Neural progenitor cell (in vitro differentiated cells): ENCODE results near the gene TMEM232. TPM values are rescaled to one million over a fixed set of nuclear protein-coding genes. Genes with fewer than 3 reads are reported as not detected.
"Not testable (repeated sequence)": the region's sequence is repeated elsewhere in the genome, so short reads cannot be mapped to it uniquely, and the experiment has no call there.

Experiments used
- DNase-seq: peaks from one replicate; pipeline ENCODE4 v3.0.0-alpha.2; 2016; ENCODE audit warnings: low spot score
- H2AFZ ChIP-seq: fragments of 200-600 bp; sonication (generic); replicated peaks from 2 replicates; pipeline ENCODE4 v1.6.1; 2016; ENCODE audit warnings: antibody characterized with exemption
- H3F3A ChIP-seq: fragments of 200-600 bp; sonication (generic); 2 replicates; pipeline ENCODE4 v1.6.1; 2016; ENCODE audit warnings: antibody characterized with exemption, low read depth
- H3K27ac ChIP-seq: fragments of 200-600 bp; sonication (generic); 2 replicates; pipeline ENCODE4 v1.5.1; 2016; ENCODE audit warnings: mild to moderate bottlenecking
- H3K27me3 ChIP-seq: fragments of 200-600 bp; sonication (generic); 2 replicates; pipeline ENCODE4 v1.6.1; 2016; ENCODE audit warnings: mild to moderate bottlenecking, moderate library complexity
- H3K36me3 ChIP-seq: fragments of 200-600 bp; sonication (generic); 2 replicates; pipeline ENCODE4 v1.5.1; 2016
- H3K4me1 ChIP-seq: fragments of 200-600 bp; sonication (generic); 2 replicates; pipeline ENCODE4 v1.6.1; 2016; ENCODE audit warnings: mixed run types
- H3K4me2 ChIP-seq: fragments of 200-600 bp; sonication (generic); 2 replicates; pipeline ENCODE4 v1.6.1; 2016
- H3K4me3 ChIP-seq: fragments of 200-600 bp; sonication (generic); 2 replicates; pipeline ENCODE4 v1.5.1; 2016
- H3K79me2 ChIP-seq: fragments of 200-600 bp; sonication (generic); 2 replicates; pipeline ENCODE4 v1.6.1; 2016; ENCODE audit warnings: low read depth
- H3K9ac ChIP-seq: fragments of 200-600 bp; sonication (generic); 2 replicates; pipeline ENCODE4 v1.6.1; 2016
- H3K9me3 ChIP-seq: fragments of 200-600 bp; sonication (generic); 2 replicates; pipeline ENCODE4 v1.5.1; 2016; ENCODE audit warnings: low read depth
- H4K20me1 ChIP-seq: fragments of 200-600 bp; sonication (generic); 2 replicates; pipeline ENCODE4 v1.6.1; 2016; ENCODE audit warnings: low read depth
- H3K27ac Mint-ChIP-seq: 3 replicates; pipeline ENCODE4 v1.8.0; 2021; ENCODE audit warnings: mixed read lengths
- H3K27me3 Mint-ChIP-seq: 2 replicates; pipeline ENCODE4 v1.8.0; 2022; ENCODE audit warnings: low read depth, mild to moderate bottlenecking, inconsistent platforms, moderate library complexity, mixed read lengths; ENCODE audit not compliant: insufficient read depth
- H3K36me3 Mint-ChIP-seq: 3 replicates; pipeline ENCODE4 v1.8.0; 2021; ENCODE audit warnings: mixed read lengths
- H3K4me1 Mint-ChIP-seq: 3 replicates; pipeline ENCODE4 v1.8.0; 2021; ENCODE audit warnings: mixed read lengths
- H3K4me3 Mint-ChIP-seq: 3 replicates; pipeline ENCODE4 v1.8.0; 2021; ENCODE audit warnings: mild to moderate bottlenecking, moderate library complexity, mixed read lengths
- H3K9me3 Mint-ChIP-seq: 3 replicates; pipeline ENCODE4 v1.8.0; 2020; ENCODE audit warnings: mixed read lengths
- CTCF ChIP-seq: fragments of 200-600 bp; sonication (generic); IDR thresholded peaks from 2 replicates; pipeline ENCODE4 v1.5.1; 2017; ENCODE audit warnings: antibody characterized with exemption, mild to moderate bottlenecking
- EZH2 ChIP-seq: fragments of 200-600 bp; sonication (generic); IDR thresholded peaks from 2 replicates; pipeline ENCODE4 v1.6.1; 2017; ENCODE audit warnings: antibody characterized with exemption, mild to moderate bottlenecking, moderate library complexity
- EZH2phosphoT487 ChIP-seq: fragments of 200-600 bp; sonication (generic); IDR thresholded peaks from 2 replicates; pipeline ENCODE4 v1.6.1; 2017; ENCODE audit warnings: antibody characterized with exemption
- total RNA-seq: library from RNA; depleted of rRNA; stranded (reverse); fragments of >200 nt; gene quantifications from 2 replicates; pipeline ENCODE4 v1.2.3, GENCODE V29; 2015; ENCODE audit warnings: low replicate concordance

TMEM232 gene
- total RNA-seq, 1 donor from 2014 or later = 5.2 TPM

DNA sequence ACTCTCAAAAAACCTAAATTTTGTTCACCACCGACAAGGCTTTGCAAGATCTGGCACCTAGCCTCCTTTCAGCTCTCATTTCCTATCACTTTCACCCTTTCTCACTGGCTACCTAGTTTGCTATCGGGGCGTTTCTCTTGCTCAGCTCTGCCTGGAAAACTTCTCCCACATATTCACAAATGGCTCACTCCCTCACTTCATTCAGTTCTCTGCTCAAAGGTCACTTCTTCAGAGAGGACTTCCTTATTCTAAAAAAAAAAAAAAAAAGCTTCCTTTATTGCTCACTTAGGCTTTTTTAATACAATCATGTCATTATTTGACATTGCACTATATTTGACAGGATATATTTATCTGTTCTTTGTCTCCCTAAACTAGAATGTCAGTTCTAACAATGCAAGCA, 10.3 kb upstream of the TMEM232 start:
- Histone ChIP-seq H3K27me3 (peaks cover 29% of the 10 kb centered on the region), H3K36me3 (no peaks in the 10 kb centered on the region), H3K4me2 (no peak overlapping the region), H3K9ac (no peak overlapping the region), H3K4me3 (no peak overlapping the region), H2AFZ (no peak overlapping the region), H3K4me1 (peaks cover 4% of the 10 kb centered on the region), H3K79me2 (peaks cover 12% of the 10 kb centered on the region), H3F3A (peaks cover 9% of the 10 kb centered on the region), H3K27ac (no peak overlapping the region), H4K20me1 (no peaks in the 10 kb centered on the region), H3K9me3 (no peaks in the 10 kb centered on the region)
- Mint-ChIP-seq H3K4me3 (no peak overlapping the region), H3K36me3 (peaks cover 4% of the 10 kb centered on the region), H3K9me3 (peaks cover 2% of the 10 kb centered on the region), H3K27me3 (peaks cover 4% of the 10 kb centered on the region), H3K4me1 (peaks cover 14% of the 10 kb centered on the region), H3K27ac (no peak overlapping the region)
- no peak for TF ChIP-seq EZH2
- no peak for TF ChIP-seq EZH2phosphoT487
- no peak for DNase-seq

DNA sequence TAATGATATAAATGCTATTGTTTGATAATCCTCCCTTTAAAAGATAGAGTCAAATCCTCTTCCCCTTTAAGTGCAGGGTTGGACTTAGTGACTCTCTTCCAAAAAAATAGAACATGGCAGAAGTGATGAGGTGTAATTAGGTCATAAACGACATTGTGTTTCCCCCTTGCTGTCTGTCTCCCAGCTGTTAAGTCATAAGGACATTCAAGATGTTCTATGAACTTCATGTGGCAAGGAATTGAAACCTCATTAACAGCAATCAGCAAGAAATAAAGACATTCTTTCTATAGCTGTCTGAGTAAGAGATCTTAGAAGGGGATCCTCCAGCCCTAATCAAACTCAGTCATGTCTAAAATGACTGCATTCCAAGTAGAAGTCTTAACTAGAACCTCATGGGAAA, 9.1 kb upstream of the TMEM232 start:
- Histone ChIP-seq H3K79me2 (peaks cover 12% of the 10 kb centered on the region), H3F3A (peaks cover 9% of the 10 kb centered on the region), H3K27ac (no peak overlapping the region), H3K9me3 (no peaks in the 10 kb centered on the region), H2AFZ (no peak overlapping the region), H3K4me2 (no peak overlapping the region), H3K4me3 (no peak overlapping the region), H4K20me1 (no peaks in the 10 kb centered on the region), H3K36me3 (no peaks in the 10 kb centered on the region), H3K9ac (no peak overlapping the region), H3K27me3 (peaks cover 29% of the 10 kb centered on the region), H3K4me1 (peaks cover 4% of the 10 kb centered on the region)
- Mint-ChIP-seq H3K27ac (no peak overlapping the region), H3K36me3 (peaks cover 5% of the 10 kb centered on the region), H3K4me1 (peaks cover 14% of the 10 kb centered on the region), H3K9me3 (peaks cover 2% of the 10 kb centered on the region), H3K27me3 (peaks cover 3% of the 10 kb centered on the region), H3K4me3 (no peak overlapping the region)
- no peak for DNase-seq
- no peak for TF ChIP-seq CTCF

DNA sequence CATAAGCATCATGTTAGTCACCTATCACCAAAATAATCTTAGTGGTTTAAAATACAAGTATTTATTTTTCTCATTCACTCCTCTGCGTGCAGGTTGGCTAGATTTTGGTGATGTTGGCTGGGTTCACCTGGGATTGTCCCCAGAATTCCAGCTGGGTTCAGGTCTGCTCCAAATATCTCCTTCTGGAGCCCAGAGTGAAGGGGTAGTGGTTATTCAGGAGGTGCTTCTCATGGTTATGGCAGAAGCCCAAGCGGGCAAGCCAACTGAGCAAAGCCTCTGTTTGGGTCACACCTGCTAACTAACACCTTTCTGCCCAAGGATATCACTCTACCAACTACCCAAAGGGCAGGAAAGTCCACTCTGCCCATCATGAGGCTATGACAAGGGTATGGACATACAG, 7.6 kb upstream of the TMEM232 start:
- H3K9me3 ChIP-seq = no peaks in the 10 kb centered on the region
- DNase-seq = no peak
- Mint-ChIP-seq H3K4me1 (peaks cover 6% of the 10 kb centered on the region), H3K9me3 (peaks cover 2% of the 10 kb centered on the region), H3K4me3 (no peak overlapping the region), H3K36me3 (peaks cover 5% of the 10 kb centered on the region), H3K27me3 (no peaks in the 10 kb centered on the region), H3K27ac (no peak overlapping the region)
- no peak overlapping the region for H3K9ac ChIP-seq
- TF ChIP-seq EZH2phosphoT487 (no peak), CTCF (no peak), EZH2 (no peak)
- H3K36me3 ChIP-seq = no peaks in the 10 kb centered on the region
- peaks cover 3% of the 10 kb centered on the region for H3F3A ChIP-seq
- H3K4me1 ChIP-seq = no peaks in the 10 kb centered on the region
- H4K20me1 ChIP-seq = no peaks in the 10 kb centered on the region
- H3K27me3 ChIP-seq = peaks cover 29% of the 10 kb centered on the region
- H3K4me2 ChIP-seq = no peak overlapping the region
- no peak overlapping the region for H3K4me3 ChIP-seq
- H3K79me2 ChIP-seq = no peaks in the 10 kb centered on the region
- no peak overlapping the region for H2AFZ ChIP-seq
- no peak overlapping the region for H3K27ac ChIP-seq

- H3K27ac Mint-ChIP-seq, H3K4me1 Mint-ChIP-seq, H3K4me2 ChIP-seq, H3K9me3 ChIP-seq, H2AFZ ChIP-seq, DNase-seq, H3K4me3 Mint-ChIP-seq, H4K20me1 ChIP-seq, H3K36me3 ChIP-seq, H3K4me1 ChIP-seq, H3K36me3 Mint-ChIP-seq, H3F3A ChIP-seq, H3K9me3 Mint-ChIP-seq, H3K27ac ChIP-seq, H3K9ac ChIP-seq, H3K4me3 ChIP-seq, H3K79me2 ChIP-seq, H3K27me3 Mint-ChIP-seq: not testable (repeated sequence)
- H3K27me3 ChIP-seq = peaks cover 16% of the 10 kb centered on the region
These were observed 5.0 kb upstream of the TMEM232 start for GRCh38 chr5:110731499-110731898.
